ENCODE data around the gene C17orf50.

Gene C17orf50

DNA sequence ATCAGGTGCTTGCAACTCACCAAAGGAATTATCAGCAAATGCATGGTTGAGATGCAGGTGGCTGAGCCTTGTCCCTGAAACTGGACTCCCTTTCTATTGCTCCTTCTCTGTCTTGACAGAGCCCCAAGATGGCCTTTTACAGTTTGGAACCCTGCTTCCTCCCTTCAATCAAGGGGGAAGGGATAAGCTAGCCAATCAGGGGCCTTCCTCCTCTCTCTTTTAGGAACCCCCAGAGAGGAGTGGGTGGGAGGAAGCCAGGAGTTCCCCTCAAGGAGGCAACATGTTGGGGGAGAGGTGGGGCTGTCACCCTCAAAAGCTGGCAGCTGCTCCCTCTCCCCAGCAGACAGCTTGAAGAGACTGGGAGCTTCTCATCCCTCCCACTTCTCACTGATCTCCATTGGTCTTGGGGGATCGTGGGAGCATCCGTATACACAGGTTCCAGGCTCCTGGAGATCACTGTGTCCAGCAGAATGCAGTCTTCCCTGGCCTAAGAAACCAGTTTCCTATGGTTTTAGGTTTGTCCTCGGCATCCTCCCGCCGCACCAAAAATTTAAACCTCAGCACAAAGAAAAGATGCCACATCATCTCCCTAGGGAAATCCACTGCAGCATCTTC lies 22.1 kb upstream of the C17orf50 start:
- no peaks in the 10 kb centered on the region for H3K36me3 ChIP-seq (ENCODE audit: low read depth)
- DNase-seq (ENCODE audit: low spot score), result no peak
- H3K4me3 ChIP-seq (ENCODE audit: severe bottlenecking), result no peak overlapping the region
- ATAC-seq (ENCODE audit: low read depth), result no peak
- H3K27me3 ChIP-seq (ENCODE audit: insufficient read depth, poor library complexity, severe bottlenecking), result peaks cover 33% of the 10 kb centered on the region
- no peaks in the 10 kb centered on the region for H3K4me1 ChIP-seq (ENCODE audit: insufficient read depth, poor library complexity, severe bottlenecking)
- H3K27ac ChIP-seq (ENCODE audit: poor library complexity, severe bottlenecking), result no peak overlapping the region
- TF ChIP-seq, protein P1, sequence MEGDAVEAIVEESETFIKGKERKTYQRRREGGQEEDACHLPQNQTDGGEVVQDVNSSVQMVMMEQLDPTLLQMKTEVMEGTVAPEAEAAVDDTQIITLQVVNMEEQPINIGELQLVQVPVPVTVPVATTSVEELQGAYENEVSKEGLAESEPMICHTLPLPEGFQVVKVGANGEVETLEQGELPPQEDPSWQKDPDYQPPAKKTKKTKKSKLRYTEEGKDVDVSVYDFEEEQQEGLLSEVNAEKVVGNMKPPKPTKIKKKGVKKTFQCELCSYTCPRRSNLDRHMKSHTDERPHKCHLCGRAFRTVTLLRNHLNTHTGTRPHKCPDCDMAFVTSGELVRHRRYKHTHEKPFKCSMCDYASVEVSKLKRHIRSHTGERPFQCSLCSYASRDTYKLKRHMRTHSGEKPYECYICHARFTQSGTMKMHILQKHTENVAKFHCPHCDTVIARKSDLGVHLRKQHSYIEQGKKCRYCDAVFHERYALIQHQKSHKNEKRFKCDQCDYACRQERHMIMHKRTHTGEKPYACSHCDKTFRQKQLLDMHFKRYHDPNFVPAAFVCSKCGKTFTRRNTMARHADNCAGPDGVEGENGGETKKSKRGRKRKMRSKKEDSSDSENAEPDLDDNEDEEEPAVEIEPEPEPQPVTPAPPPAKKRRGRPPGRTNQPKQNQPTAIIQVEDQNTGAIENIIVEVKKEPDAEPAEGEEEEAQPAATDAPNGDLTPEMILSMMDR (IDR thresholded peaks at IDR 0.05; ENCODE audit: poor library complexity, severe bottlenecking), result no peak
- H3K9me3 ChIP-seq (ENCODE audit: severe bottlenecking), result no peaks in the 10 kb centered on the region

DNA sequence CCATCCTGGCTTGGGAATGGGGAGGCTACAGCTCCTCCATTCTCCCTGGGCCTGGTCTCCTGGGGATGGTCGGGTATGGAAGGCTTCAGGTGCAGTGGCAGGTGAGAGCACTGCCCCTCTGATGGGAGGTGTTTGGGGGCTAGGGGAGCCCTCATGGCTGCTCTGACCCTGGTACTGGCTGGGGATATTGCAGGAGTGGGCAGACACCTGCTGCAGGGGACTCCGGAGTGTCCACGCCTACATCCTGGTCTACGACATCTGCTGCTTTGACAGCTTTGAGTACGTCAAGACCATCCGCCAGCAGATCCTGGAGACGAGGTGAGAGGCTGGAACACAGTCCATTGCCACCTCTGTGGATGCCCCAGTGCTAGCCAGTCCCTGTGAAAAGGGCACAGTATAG lies 20.5 kb upstream of the C17orf50 start:
- no peak for ATAC-seq (ENCODE audit: low read depth)
- Histone ChIP-seq H3K4me3 (ENCODE audit: severe bottlenecking) (no peak overlapping the region), H3K27me3 (ENCODE audit: insufficient read depth, poor library complexity, severe bottlenecking) (peaks cover 33% of the 10 kb centered on the region), H3K9me3 (ENCODE audit: severe bottlenecking) (no peaks in the 10 kb centered on the region), H3K36me3 (ENCODE audit: low read depth) (no peaks in the 10 kb centered on the region), H3K27ac (ENCODE audit: poor library complexity, severe bottlenecking) (no peak overlapping the region), H3K4me1 (ENCODE audit: insufficient read depth, poor library complexity, severe bottlenecking) (no peaks in the 10 kb centered on the region)
- TF ChIP-seq, protein P1 (IDR thresholded peaks at IDR 0.05; ENCODE audit: poor library complexity, severe bottlenecking), result no peak
- no peak for DNase-seq (ENCODE audit: low spot score)

DNA sequence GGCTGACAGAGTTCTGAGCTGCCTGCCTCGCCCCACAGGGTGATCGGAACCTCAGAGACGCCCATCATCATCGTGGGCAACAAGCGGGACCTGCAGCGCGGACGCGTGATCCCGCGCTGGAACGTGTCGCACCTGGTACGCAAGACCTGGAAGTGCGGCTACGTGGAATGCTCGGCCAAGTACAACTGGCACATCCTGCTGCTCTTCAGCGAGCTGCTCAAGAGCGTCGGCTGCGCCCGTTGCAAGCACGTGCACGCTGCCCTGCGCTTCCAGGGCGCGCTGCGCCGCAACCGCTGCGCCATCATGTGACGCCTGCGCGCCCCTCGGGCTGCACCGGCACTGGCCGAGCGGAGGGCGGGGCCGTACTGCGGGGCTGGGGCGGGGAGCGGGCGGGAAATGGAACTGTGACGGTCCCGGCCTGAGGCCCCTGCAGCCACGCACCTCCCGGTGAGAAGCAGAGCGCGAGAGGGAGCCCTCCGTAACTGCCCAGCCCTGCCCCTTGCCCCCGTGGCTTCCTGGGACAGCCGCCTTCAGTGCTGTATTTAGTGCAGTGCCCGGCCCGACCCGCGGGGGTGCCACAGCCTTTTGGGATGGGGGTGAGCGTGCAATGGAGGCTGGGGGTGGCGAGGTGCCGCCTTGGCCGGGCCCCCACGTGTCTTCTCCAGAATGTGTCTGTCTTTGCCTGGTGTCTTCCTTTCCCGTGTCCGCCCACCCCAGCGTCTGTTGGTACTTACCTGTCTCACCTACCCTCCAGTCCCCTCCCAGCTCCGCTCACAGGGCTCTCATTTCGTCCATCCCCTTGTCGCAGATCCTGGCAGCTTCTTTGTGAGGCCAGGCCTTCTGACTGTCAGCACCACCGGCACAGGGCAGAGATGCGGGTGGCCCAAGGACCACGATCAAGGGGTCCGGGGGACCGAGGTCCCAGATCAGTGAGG lies 19.4 kb upstream of the C17orf50 start:
- H3K36me3 ChIP-seq (ENCODE audit: low read depth), result no peaks in the 10 kb centered on the region
- no peaks in the 10 kb centered on the region for H3K4me1 ChIP-seq (ENCODE audit: insufficient read depth, poor library complexity, severe bottlenecking)
- no peak overlapping the region for H3K4me3 ChIP-seq (ENCODE audit: severe bottlenecking)
- peak; percentile 55 for ATAC-seq (ENCODE audit: low read depth)
- no peak for DNase-seq (ENCODE audit: low spot score)
- TF ChIP-seq, protein P1 (IDR thresholded peaks at IDR 0.05; ENCODE audit: poor library complexity, severe bottlenecking), result no peak
- no peak overlapping the region for H3K27ac ChIP-seq (ENCODE audit: poor library complexity, severe bottlenecking)
- H3K27me3 ChIP-seq (ENCODE audit: insufficient read depth, poor library complexity, severe bottlenecking), result peaks cover 33% of the 10 kb centered on the region
- H3K9me3 ChIP-seq (ENCODE audit: severe bottlenecking), result no peaks in the 10 kb centered on the region

DNA sequence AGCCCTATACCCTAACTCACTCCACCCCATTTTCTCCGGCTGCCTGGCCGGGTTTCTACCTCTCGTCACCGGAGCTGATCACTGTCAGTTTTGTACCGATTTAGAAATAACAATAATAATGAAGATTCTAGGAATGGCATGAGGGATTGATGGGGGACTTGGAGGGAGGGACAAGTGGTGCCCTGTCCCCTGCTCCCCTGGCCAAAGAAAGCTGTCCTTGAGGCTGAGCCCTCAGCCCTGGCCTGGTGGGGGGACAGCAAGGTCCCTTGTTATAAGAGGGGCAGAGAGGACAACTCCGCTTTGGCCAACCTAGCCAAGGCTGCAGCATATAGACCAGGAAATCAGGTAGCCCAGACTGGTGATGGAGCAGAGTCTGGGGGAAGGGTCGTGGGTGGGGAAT lies 18.2 kb upstream of the C17orf50 start:
- Histone ChIP-seq H3K9me3 (ENCODE audit: severe bottlenecking) (no peaks in the 10 kb centered on the region), H3K4me1 (ENCODE audit: insufficient read depth, poor library complexity, severe bottlenecking) (no peaks in the 10 kb centered on the region), H3K27me3 (ENCODE audit: insufficient read depth, poor library complexity, severe bottlenecking) (peaks cover 33% of the 10 kb centered on the region), H3K27ac (ENCODE audit: poor library complexity, severe bottlenecking) (no peak overlapping the region), H3K36me3 (ENCODE audit: low read depth) (no peaks in the 10 kb centered on the region), H3K4me3 (ENCODE audit: severe bottlenecking) (no peak overlapping the region)
- DNase-seq (ENCODE audit: low spot score), result no peak
- no peak for ATAC-seq (ENCODE audit: low read depth)
- TF ChIP-seq, protein P1 (IDR thresholded peaks at IDR 0.05; ENCODE audit: poor library complexity, severe bottlenecking), result no peak
